Rectal smooth muscle tissue (tissue), 1 donor: ENCODE measurements around the gene ENTREP3.
"Not testable (repeated sequence)": the region's sequence is repeated elsewhere in the genome, so short reads cannot be mapped to it uniquely, and the experiment has no call there.

ENCODE experiments used
- H3K27ac ChIP-seq: one replicate; pipeline ENCODE4 v1.7.0; 2013; ENCODE audit warnings: low read depth, low read length, inconsistent platforms
- H3K27me3 ChIP-seq: one replicate; pipeline ENCODE4 v1.7.0; 2013; ENCODE audit warnings: low read length; ENCODE audit not compliant: control insufficient read depth, insufficient read depth
- H3K36me3 ChIP-seq: one replicate; pipeline ENCODE4 v1.7.0; 2013; ENCODE audit warnings: low read length; ENCODE audit not compliant: control insufficient read depth, insufficient read depth
- H3K4me1 ChIP-seq: one replicate; pipeline ENCODE4 v1.7.0; 2013; ENCODE audit warnings: low read length; ENCODE audit not compliant: control insufficient read depth, insufficient read depth
- H3K4me3 ChIP-seq: one replicate; pipeline ENCODE4 v1.7.0; 2013; ENCODE audit warnings: low read length
- H3K9ac ChIP-seq: one replicate; pipeline ENCODE4 v1.7.0; 2013; ENCODE audit warnings: low read length

ENTREP3 gene

GRCh38 chr1:155242805-155243358, 12.4 kb downstream of the ENTREP3 start:
- no peak overlapping the region for H3K9ac ChIP-seq
- peaks cover under 1% of the 10 kb centered on the region for H3K36me3 ChIP-seq
- no peaks in the 10 kb centered on the region for H3K4me1 ChIP-seq
- no peaks in the 10 kb centered on the region for H3K27me3 ChIP-seq
- peak overlapping the region; percentile 73 for H3K4me3 ChIP-seq
- H3K27ac ChIP-seq = peak overlapping the region; percentile 78

GRCh38 chr1:155241841-155242264, 13.4 kb downstream of the ENTREP3 start:
- Histone ChIP-seq H3K4me3 (no peak overlapping the region), H3K36me3 (peaks cover 2% of the 10 kb centered on the region), H3K27ac (peak overlapping the region; percentile 17), H3K4me1 (no peaks in the 10 kb centered on the region), H3K9ac (no peak overlapping the region), H3K27me3 (no peaks in the 10 kb centered on the region)

- Histone ChIP-seq H3K4me1 (no peaks in the 10 kb centered on the region), H3K9ac (peak overlapping the region; percentile 30), H3K27ac (no peak overlapping the region), H3K36me3 (peaks cover 2% of the 10 kb centered on the region), H3K4me3 (peak overlapping the region; percentile 70), H3K27me3 (no peaks in the 10 kb centered on the region)
These were observed 14.1 kb downstream of the ENTREP3 start for GRCh38 chr1:155241069-155241679.

GRCh38 chr1:155236451-155236850, 18.8 kb downstream of the ENTREP3 start:
- Histone ChIP-seq H3K27me3 (no peaks in the 10 kb centered on the region), H3K36me3 (peaks cover 2% of the 10 kb centered on the region), H3K4me3 (no peak overlapping the region), H3K9ac (no peak overlapping the region), H3K27ac (no peak overlapping the region), H3K4me1 (peaks cover 8% of the 10 kb centered on the region)

GRCh38 chr1:155235375-155235774, 19.9 kb downstream of the ENTREP3 start:
- not testable (repeated sequence) for H3K27ac ChIP-seq, H3K36me3 ChIP-seq, H3K4me3 ChIP-seq, H3K9ac ChIP-seq, H3K27me3 ChIP-seq
- peaks cover 11% of the 10 kb centered on the region for H3K4me1 ChIP-seq

- peaks cover 11% of the 10 kb centered on the region for H3K4me1 ChIP-seq
- H3K4me3 ChIP-seq, H3K27me3 ChIP-seq, H3K9ac ChIP-seq, H3K27ac ChIP-seq, H3K36me3 ChIP-seq: not testable (repeated sequence)
These were observed 21.8 kb downstream of the ENTREP3 start for GRCh38 chr1:155233502-155233901.

- H3K4me1 ChIP-seq = peaks cover 18% of the 10 kb centered on the region
- not testable (repeated sequence) for H3K36me3 ChIP-seq, H3K27me3 ChIP-seq, H3K9ac ChIP-seq, H3K4me3 ChIP-seq
- H3K27ac ChIP-seq = peak overlapping the region; percentile 64
These were observed 23.0 kb downstream of the ENTREP3 start for GRCh38 chr1:155232001-155232978.

- not testable (repeated sequence) for H3K27ac ChIP-seq, H3K36me3 ChIP-seq, H3K4me3 ChIP-seq, H3K27me3 ChIP-seq, H3K9ac ChIP-seq
- H3K4me1 ChIP-seq = peaks cover 22% of the 10 kb centered on the region
These were observed 24.0 kb downstream of the ENTREP3 start for GRCh38 chr1:155231302-155231701.

- Histone ChIP-seq H3K4me3 (peak overlapping the region; percentile 60), H3K27ac (peak overlapping the region; percentile 87), H3K27me3 (no peaks in the 10 kb centered on the region)
These were observed 27.2 kb downstream of the ENTREP3 start for GRCh38 chr1:155228096-155228427.

GRCh38 chr1:155227261-155228095, 27.8 kb downstream of the ENTREP3 start:
- H3K4me1 ChIP-seq = peaks cover 24% of the 10 kb centered on the region
- H3K27ac ChIP-seq = peak overlapping the region; percentile 87
- peak overlapping the region; percentile 68 for H3K4me3 ChIP-seq
- no peaks in the 10 kb centered on the region for H3K36me3 ChIP-seq
- no peaks in the 10 kb centered on the region for H3K27me3 ChIP-seq
- peak overlapping the region; percentile 29 for H3K9ac ChIP-seq

More at GRCh38 chr1:155228096-155228427, 27.2 kb downstream of the ENTREP3 start:
- peaks cover 24% of the 10 kb centered on the region for H3K4me1 ChIP-seq
- peak overlapping the region; percentile 1 for H3K9ac ChIP-seq
- H3K36me3 ChIP-seq = no peaks in the 10 kb centered on the region

GRCh38 chr1:155226910-155227260, 28.4 kb downstream of the ENTREP3 start:
- Histone ChIP-seq H3K9ac (peak overlapping the region; percentile 29), H3K27me3 (no peaks in the 10 kb centered on the region), H3K36me3 (no peaks in the 10 kb centered on the region), H3K4me3 (peak overlapping the region; percentile 68), H3K4me1 (peaks cover 19% of the 10 kb centered on the region), H3K27ac (peak overlapping the region; percentile 79)
